HepG2 (cell line): ENCODE data around the gene AMIGO3. TPM values are rescaled to one million over a fixed set of nuclear protein-coding genes. Genes with fewer than 3 reads are reported as not detected.

Experiments
- GABPB1 ChIP-seq: IDR thresholded peaks from 2 replicates; pipeline ENCODE4 v1.6.1; 2016; ENCODE audit warnings: mild to moderate bottlenecking, missing genetic modification reagents, moderate library complexity, missing compliant biosample characterization
- KLF11 ChIP-seq: IDR thresholded peaks from 2 replicates; pipeline ENCODE4 v1.6.1; 2016; ENCODE audit warnings: missing compliant biosample characterization
- MAF1 ChIP-seq: sonication (generic); formaldehyde crosslinking; IDR thresholded peaks from 2 replicates; pipeline ENCODE4 v1.5.0; 2020; ENCODE audit warnings: missing genetic modification reagents, borderline replicate concordance
- MEF2D ChIP-seq: sonication (generic); formaldehyde crosslinking; IDR thresholded peaks from 2 replicates; pipeline ENCODE4 v1.5.1; 2020; ENCODE audit warnings: mild to moderate bottlenecking, missing genetic modification reagents
- NR3C1 ChIP-seq: sonication (generic); formaldehyde crosslinking; IDR thresholded peaks from 2 replicates; pipeline ENCODE4 v1.4.0; 2020; ENCODE audit warnings: missing genetic modification reagents
- SCMH1 ChIP-seq: sonication (generic); formaldehyde crosslinking; IDR thresholded peaks from 2 replicates; pipeline ENCODE4 v1.9.0; 2021; ENCODE audit warnings: missing genetic modification reagents, mild to moderate bottlenecking, borderline replicate concordance
- SKI ChIP-seq: fragments of 450-650 bp; IDR thresholded peaks from one replicate; pipeline ENCODE4 v1.6.1; 2018; ENCODE audit warnings: mild to moderate bottlenecking; ENCODE audit not compliant: partially characterized antibody
- TP53 ChIP-seq: sonication (generic); formaldehyde crosslinking; conservative IDR thresholded peaks from 2 replicates; pipeline ENCODE4 v1.4.0; 2020; ENCODE audit warnings: missing genetic modification reagents
- ZNF326 ChIP-seq: sonication (generic); formaldehyde crosslinking; IDR thresholded peaks from 2 replicates; pipeline ENCODE4 v1.4.0; 2020; ENCODE audit warnings: missing genetic modification reagents, borderline replicate concordance
- ZNF343 ChIP-seq: sonication (generic); formaldehyde crosslinking; IDR thresholded peaks from 2 replicates; pipeline ENCODE4 v1.4.0; 2020; ENCODE audit warnings: mild to moderate bottlenecking, missing genetic modification reagents
- ZNF468 ChIP-seq: sonication (generic); formaldehyde crosslinking; IDR thresholded peaks from 2 replicates; pipeline ENCODE4 v1.8.0; 2022; ENCODE audit warnings: mild to moderate bottlenecking, moderate library complexity, missing genetic modification reagents
- ZNF678 ChIP-seq: sonication (generic); formaldehyde crosslinking; IDR thresholded peaks from 2 replicates; pipeline ENCODE4 v1.4.0; 2020; ENCODE audit warnings: mild to moderate bottlenecking, missing genetic modification reagents
- ZNF737 ChIP-seq: sonication (generic); formaldehyde crosslinking; IDR thresholded peaks from 2 replicates; pipeline ENCODE4 v1.5.0; 2020; ENCODE audit warnings: missing genetic modification reagents, mild to moderate bottlenecking, borderline replicate concordance
- ZNF766 ChIP-seq: sonication (generic); formaldehyde crosslinking; IDR thresholded peaks from 2 replicates; pipeline ENCODE4 v1.5.0; 2020; ENCODE audit warnings: missing genetic modification reagents, borderline replicate concordance
- ZNF772 ChIP-seq: sonication (generic); formaldehyde crosslinking; IDR thresholded peaks from 2 replicates; pipeline ENCODE4 v1.5.0; 2020; ENCODE audit warnings: mild to moderate bottlenecking, missing genetic modification reagents
- ZSCAN9 ChIP-seq: IDR thresholded peaks from 2 replicates; pipeline ENCODE4 v1.6.1; 2016; ENCODE audit warnings: borderline replicate concordance
- polyA plus RNA-seq, 8 experiments: library from polyadenylated mRNA; depleted of rRNA in 3 of 8; stranded (reverse) in 7 of 8; unstranded in 1 of 8; fragments of >200 nt; fragmentation: Illumina TruSeq in 4 of 8; extraction: Trizol in 4 of 8; gene quantifications; 2 replicates each; pipeline versions ENCODE4 v1.2.1 to v1.2.3, GENCODE V29; 2011 to 2016; ENCODE audit warnings: low read depth in 4 of 8, missing spikeins in 1 of 8, mixed read lengths in 1 of 8; ENCODE audit not compliant: insufficient read depth in 1 of 8
- total RNA-seq, 5 experiments: library from RNA; depleted of rRNA; stranded (reverse); fragments of >200 nt; fragmentation: Illumina TruSeq; extraction: Trizol; gene quantifications; 2 replicates each; pipeline ENCODE4 v1.2.3, GENCODE V29; 2016; ENCODE audit warnings: low read depth in 1 of 5
- TF ChIP-seq, protein P1 (sequence below): sonication (generic); formaldehyde crosslinking; IDR thresholded peaks from 2 replicates; pipeline ENCODE4 v1.5.0; 2020; ENCODE audit warnings: missing genetic modification reagents, mild to moderate bottlenecking, borderline replicate concordance
- TF ChIP-seq, protein P2 (sequence below): sonication (generic); formaldehyde crosslinking; IDR thresholded peaks from 2 replicates; pipeline ENCODE4 v1.8.0; 2022; ENCODE audit warnings: low read depth, missing genetic modification reagents
- TF ChIP-seq, protein P3 (sequence below): sonication (generic); formaldehyde crosslinking; IDR thresholded peaks from 2 replicates; pipeline ENCODE4 v1.4.0; 2020; ENCODE audit warnings: mild to moderate bottlenecking, missing genetic modification reagents
- TF ChIP-seq, protein P4 (sequence below): sonication (generic); formaldehyde crosslinking; IDR thresholded peaks from 2 replicates; pipeline ENCODE4 v1.8.0; 2023; ENCODE audit warnings: mild to moderate bottlenecking, missing genetic modification reagents
- TF ChIP-seq, protein P5 (sequence below): sonication (generic); formaldehyde crosslinking; IDR thresholded peaks from 2 replicates; pipeline ENCODE4 v1.9.0; 2021; ENCODE audit warnings: missing genetic modification reagents, mild to moderate bottlenecking, borderline replicate concordance
- TF ChIP-seq, protein P6 (sequence below): sonication (generic); formaldehyde crosslinking; IDR thresholded peaks from 2 replicates; pipeline ENCODE4 v1.4.0; 2020; ENCODE audit warnings: mild to moderate bottlenecking, missing genetic modification reagents

AMIGO3 gene
- total and polyA plus RNA-seq, 2 of the 13 experiments (the other 11 are each of a cell fraction or from before 2014, with no cell fraction given): 0.35 TPM; not detected in 1

DNA sequence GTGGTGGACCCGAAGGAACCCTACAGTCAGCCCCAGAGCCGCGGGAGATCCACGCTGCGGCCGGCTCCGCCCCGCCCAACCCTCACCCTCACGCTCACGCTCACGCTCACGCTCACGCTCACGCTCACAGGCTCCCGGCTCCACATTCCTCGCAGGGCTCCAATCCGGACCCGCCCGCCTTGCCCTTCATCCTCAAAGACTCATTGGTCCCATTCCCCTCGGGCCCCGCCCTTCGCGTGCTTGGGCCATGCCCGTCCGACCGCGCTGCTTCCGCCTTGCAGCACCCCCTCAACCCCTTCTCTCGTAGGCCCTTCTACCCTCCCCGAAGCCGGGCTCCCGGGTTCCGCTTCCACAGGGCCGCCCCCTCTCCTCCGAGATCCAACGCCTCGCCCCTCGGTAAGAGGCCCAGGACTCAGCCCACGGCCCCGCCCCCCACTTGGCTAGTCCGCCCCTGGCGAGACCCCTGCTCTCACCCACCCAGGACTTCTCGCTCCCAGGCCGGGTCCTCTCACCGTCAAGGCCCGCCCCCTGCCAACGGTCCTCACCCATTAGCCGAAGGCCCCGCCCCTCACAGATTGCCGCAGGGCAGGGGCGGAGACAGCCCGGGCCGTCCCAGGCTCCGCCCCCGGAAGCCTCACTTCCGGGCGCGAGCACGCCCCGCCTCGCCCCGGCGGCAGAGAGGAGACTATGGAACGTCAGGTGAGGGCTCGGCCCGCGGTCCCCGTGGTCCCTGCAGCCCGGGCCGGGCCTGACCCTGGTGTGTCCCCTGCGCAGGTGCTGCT, 45.6 kb downstream of the AMIGO3 start, which contains the start of gene APEH (continued):
- TF ChIP-seq, protein P1, sequence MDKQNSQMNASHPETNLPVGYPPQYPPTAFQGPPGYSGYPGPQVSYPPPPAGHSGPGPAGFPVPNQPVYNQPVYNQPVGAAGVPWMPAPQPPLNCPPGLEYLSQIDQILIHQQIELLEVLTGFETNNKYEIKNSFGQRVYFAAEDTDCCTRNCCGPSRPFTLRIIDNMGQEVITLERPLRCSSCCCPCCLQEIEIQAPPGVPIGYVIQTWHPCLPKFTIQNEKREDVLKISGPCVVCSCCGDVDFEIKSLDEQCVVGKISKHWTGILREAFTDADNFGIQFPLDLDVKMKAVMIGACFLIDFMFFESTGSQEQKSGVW: no peak
- TF ChIP-seq SKI (no peak), MAF1 (CRISPR knock-in tag) (no peak), ZNF766 (CRISPR knock-in tag) (no peak), ZNF678 (no peak), MEF2D (CRISPR knock-in tag) (peak; percentile 85), ZNF468 (CRISPR knock-in tag) (no peak), KLF11 (CRISPR knock-in tag) (peak; percentile 91), SCMH1 (no peak), TP53 (CRISPR knock-in tag) (no peak), NR3C1 (CRISPR knock-in tag) (no peak), GABPB1 (CRISPR knock-in tag) (peak; percentile 93), ZNF737 (no peak), ZNF326 (CRISPR knock-in tag) (0 out of 2 replicates have a peak, but pooled peaks have one; percentile 82), ZNF772 (CRISPR knock-in tag) (peak; percentile 39; the same call in 1 of the 2 replicates), ZNF343 (no peak), ZSCAN9 (CRISPR knock-in tag) (no peak; the same call in 1 of the 2 replicates)
- TF ChIP-seq, protein P2, sequence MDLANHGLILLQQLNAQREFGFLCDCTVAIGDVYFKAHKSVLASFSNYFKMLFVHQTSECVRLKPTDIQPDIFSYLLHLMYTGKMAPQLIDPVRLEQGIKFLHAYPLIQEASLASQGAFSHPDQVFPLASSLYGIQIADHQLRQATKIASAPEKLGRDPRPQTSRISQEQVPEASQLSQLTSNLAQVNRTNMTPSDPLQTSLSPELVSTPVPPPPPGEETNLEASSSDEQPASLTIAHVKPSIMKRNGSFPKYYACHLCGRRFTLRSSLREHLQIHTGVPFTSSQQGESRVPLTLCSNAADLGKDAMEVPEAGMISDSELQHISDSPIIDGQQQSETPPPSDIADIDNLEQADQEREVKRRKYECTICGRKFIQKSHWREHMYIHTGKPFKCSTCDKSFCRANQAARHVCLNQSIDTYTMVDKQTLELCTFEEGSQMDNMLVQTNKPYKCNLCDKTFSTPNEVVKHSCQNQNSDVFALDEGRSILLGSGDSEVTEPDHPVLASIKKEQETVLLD (CRISPR knock-in tag): peak; percentile 90; the same call in 1 of the 2 replicates
- TF ChIP-seq, protein P3, sequence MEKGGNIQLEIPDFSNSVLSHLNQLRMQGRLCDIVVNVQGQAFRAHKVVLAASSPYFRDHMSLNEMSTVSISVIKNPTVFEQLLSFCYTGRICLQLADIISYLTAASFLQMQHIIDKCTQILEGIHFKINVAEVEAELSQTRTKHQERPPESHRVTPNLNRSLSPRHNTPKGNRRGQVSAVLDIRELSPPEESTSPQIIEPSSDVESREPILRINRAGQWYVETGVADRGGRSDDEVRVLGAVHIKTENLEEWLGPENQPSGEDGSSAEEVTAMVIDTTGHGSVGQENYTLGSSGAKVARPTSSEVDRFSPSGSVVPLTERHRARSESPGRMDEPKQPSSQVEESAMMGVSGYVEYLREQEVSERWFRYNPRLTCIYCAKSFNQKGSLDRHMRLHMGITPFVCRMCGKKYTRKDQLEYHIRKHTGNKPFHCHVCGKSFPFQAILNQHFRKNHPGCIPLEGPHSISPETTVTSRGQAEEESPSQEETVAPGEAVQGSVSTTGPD (CRISPR knock-in tag): no peak
- TF ChIP-seq, protein P4, sequence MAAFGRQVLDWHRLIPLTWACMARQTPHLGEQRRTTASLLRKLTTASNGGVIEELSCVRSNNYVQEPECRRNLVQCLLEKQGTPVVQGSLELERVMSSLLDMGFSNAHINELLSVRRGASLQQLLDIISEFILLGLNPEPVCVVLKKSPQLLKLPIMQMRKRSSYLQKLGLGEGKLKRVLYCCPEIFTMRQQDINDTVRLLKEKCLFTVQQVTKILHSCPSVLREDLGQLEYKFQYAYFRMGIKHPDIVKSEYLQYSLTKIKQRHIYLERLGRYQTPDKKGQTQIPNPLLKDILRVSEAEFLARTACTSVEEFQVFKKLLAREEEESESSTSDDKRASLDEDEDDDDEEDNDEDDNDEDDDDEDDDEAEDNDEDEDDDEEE (CRISPR knock-in tag): peak; percentile 92; the same call in 1 of the 2 replicates
- TF ChIP-seq, protein P5, sequence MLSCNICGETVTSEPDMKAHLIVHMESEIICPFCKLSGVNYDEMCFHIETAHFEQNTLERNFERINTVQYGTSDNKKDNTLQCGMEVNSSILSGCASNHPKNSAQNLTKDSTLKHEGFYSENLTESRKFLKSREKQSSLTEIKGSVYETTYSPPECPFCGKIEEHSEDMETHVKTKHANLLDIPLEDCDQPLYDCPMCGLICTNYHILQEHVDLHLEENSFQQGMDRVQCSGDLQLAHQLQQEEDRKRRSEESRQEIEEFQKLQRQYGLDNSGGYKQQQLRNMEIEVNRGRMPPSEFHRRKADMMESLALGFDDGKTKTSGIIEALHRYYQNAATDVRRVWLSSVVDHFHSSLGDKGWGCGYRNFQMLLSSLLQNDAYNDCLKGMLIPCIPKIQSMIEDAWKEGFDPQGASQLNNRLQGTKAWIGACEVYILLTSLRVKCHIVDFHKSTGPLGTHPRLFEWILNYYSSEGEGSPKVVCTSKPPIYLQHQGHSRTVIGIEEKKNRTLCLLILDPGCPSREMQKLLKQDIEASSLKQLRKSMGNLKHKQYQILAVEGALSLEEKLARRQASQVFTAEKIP (CRISPR knock-in tag): no peak
- TF ChIP-seq, protein P6, sequence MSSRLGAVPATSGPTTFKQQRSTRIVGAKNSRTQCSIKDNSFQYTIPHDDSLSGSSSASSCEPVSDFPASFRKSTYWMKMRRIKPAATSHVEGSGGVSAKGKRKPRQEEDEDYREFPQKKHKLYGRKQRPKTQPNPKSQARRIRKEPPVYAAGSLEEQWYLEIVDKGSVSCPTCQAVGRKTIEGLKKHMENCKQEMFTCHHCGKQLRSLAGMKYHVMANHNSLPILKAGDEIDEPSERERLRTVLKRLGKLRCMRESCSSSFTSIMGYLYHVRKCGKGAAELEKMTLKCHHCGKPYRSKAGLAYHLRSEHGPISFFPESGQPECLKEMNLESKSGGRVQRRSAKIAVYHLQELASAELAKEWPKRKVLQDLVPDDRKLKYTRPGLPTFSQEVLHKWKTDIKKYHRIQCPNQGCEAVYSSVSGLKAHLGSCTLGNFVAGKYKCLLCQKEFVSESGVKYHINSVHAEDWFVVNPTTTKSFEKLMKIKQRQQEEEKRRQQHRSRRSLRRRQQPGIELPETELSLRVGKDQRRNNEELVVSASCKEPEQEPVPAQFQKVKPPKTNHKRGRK (CRISPR knock-in tag): no peak
